ENCODE results near the gene RIC1. TPM values are rescaled to one million over a fixed set of nuclear protein-coding genes. Genes with fewer than 3 reads are reported as not detected.

Gene RIC1
- total RNA-seq, 1 donor from 2014 or later, result 40.7 TPM

DNA sequence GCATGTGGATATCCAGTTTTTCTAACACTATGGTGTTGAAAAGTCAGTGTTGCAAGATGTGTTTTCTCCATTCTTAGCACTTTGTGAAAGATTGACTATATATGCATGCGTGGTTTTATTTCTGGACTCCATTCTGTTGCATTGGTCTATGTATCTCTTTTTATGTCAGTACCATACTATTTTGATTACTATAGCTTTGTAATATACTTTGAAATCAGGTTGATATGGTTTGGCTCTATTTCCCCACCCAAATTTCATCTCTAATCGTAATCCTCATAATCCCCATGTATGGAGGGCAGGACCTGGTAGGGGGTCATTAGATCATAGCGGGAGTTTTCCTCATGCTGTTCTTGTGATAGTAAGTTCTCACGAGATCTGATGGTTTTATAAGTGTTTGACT, 6.5 kb downstream of the RIC1 start:
- DNase-seq (ENCODE audit: low spot score), result no peak

DNA sequence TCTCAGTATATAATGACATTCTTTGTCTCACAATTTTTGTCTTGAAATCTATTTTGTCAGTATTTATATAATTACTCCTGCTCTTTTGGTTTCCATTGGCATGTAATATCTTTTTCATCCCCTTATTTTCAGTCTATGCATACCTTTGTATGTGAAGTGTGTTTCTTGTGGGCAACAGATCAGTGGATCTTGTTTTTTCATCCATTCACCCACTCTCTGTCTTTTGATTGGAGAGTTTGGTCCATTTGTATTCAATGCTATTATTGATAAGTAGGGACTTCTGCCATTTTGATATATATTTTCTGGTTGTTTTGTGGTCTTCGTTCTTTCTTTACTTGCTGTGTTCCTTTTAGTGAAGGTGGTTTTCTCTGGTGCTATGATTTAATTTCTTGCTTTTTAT, 10.9 kb downstream of the RIC1 start:
- Mint-ChIP-seq H3K27me3 (ENCODE audit: low read depth) (no peaks in the 10 kb centered on the region), H3K9me3 (ENCODE audit: low read depth) (peaks cover 37% of the 10 kb centered on the region), H3K4me1 (ENCODE audit: low read depth) (peaks cover 34% of the 10 kb centered on the region), H3K4me3 (ENCODE audit: unreplicated experiment) (no peak overlapping the region), H3K27ac (ENCODE audit: unreplicated experiment) (peak overlapping the region; percentile 50), H3K36me3 (ENCODE audit: low read depth) (peaks cover 15% of the 10 kb centered on the region)
- no peak for DNase-seq (ENCODE audit: low spot score)
- TF ChIP-seq, protein P1, sequence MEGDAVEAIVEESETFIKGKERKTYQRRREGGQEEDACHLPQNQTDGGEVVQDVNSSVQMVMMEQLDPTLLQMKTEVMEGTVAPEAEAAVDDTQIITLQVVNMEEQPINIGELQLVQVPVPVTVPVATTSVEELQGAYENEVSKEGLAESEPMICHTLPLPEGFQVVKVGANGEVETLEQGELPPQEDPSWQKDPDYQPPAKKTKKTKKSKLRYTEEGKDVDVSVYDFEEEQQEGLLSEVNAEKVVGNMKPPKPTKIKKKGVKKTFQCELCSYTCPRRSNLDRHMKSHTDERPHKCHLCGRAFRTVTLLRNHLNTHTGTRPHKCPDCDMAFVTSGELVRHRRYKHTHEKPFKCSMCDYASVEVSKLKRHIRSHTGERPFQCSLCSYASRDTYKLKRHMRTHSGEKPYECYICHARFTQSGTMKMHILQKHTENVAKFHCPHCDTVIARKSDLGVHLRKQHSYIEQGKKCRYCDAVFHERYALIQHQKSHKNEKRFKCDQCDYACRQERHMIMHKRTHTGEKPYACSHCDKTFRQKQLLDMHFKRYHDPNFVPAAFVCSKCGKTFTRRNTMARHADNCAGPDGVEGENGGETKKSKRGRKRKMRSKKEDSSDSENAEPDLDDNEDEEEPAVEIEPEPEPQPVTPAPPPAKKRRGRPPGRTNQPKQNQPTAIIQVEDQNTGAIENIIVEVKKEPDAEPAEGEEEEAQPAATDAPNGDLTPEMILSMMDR (IDR thresholded peaks at IDR 0.05), result no peak

More for the DNA sequence above, 6.5 kb downstream of the RIC1 start:
- Mint-ChIP-seq H3K27ac (ENCODE audit: unreplicated experiment) (no peak overlapping the region), H3K9me3 (ENCODE audit: low read depth) (peaks cover 32% of the 10 kb centered on the region), H3K4me1 (ENCODE audit: low read depth) (peaks cover 55% of the 10 kb centered on the region), H3K36me3 (ENCODE audit: low read depth) (peaks cover 14% of the 10 kb centered on the region), H3K27me3 (ENCODE audit: low read depth) (no peaks in the 10 kb centered on the region), H3K4me3 (ENCODE audit: unreplicated experiment) (no peak overlapping the region)
- TF ChIP-seq, protein P1 (IDR thresholded peaks at IDR 0.05), result no peak

DNA sequence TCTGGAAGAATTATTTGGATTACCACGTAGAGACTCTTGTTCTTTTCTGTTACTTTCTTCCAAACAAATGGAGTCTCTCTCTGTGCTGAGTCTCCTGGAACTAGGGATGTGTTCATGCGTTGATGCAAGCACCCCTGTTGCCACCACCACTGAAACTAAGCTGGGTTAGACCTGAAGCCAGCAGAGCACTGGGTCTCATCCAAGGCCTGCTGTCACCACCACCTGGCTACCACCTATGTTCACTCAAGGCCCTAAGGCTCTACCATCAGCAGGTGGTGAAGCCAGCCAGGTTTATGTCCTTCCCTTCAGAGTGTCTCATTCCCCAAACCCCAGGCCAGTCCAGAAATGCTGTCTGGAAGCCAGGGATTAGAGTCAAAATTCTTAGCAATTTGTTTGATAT, 13.3 kb downstream of the RIC1 start:
- peaks cover 47% of the 10 kb centered on the region for H3K4me1 Mint-ChIP-seq (ENCODE audit: low read depth)
- TF ChIP-seq, protein P1 (IDR thresholded peaks at IDR 0.05), result no peak
- no peak for DNase-seq (ENCODE audit: low spot score)
- H3K9me3 Mint-ChIP-seq (ENCODE audit: low read depth), result peaks cover 28% of the 10 kb centered on the region
- H3K36me3 Mint-ChIP-seq (ENCODE audit: low read depth), result peaks cover 9% of the 10 kb centered on the region
- no peaks in the 10 kb centered on the region for H3K27me3 Mint-ChIP-seq (ENCODE audit: low read depth)
- no peak overlapping the region for H3K4me3 Mint-ChIP-seq (ENCODE audit: unreplicated experiment)
- no peak overlapping the region for H3K27ac Mint-ChIP-seq (ENCODE audit: unreplicated experiment)

DNA sequence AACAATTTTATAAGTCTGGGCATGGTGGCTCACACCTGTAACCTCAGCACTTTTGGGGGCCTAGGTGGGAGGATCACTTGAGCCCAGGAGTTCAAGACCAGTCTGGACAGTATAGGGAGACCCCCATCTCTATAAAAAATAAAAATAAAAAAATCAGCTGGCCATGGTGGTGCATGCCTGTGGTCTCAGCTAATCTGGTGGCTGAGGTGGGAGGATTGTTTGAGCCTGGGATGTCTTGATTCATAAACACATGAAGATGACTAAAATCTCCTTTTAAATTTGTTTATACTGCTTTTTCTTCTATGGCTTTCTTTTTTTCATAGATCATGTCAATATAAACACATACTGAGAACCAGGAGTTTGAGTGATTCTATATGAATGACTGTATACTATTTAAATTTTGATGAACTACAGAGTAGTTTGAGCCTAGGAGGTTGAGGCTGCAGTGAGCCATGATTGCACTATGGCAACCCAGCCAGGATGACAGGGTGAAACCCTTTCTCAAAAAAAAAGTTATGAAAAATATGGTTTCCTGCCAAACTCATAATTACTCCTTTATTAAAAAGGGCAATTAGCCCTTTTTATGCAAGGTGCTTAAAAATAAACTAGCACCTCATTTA, 14.2 kb downstream of the RIC1 start:
- Mint-ChIP-seq H3K36me3 (ENCODE audit: low read depth) (peaks cover 4% of the 10 kb centered on the region), H3K27me3 (ENCODE audit: low read depth) (no peaks in the 10 kb centered on the region), H3K4me1 (ENCODE audit: low read depth) (peaks cover 54% of the 10 kb centered on the region), H3K27ac (ENCODE audit: unreplicated experiment) (no peak overlapping the region), H3K9me3 (ENCODE audit: low read depth) (peaks cover 22% of the 10 kb centered on the region), H3K4me3 (ENCODE audit: unreplicated experiment) (no peak overlapping the region)
- TF ChIP-seq, protein P1 (IDR thresholded peaks at IDR 0.05), result no peak
- no peak for DNase-seq (ENCODE audit: low spot score)

DNA sequence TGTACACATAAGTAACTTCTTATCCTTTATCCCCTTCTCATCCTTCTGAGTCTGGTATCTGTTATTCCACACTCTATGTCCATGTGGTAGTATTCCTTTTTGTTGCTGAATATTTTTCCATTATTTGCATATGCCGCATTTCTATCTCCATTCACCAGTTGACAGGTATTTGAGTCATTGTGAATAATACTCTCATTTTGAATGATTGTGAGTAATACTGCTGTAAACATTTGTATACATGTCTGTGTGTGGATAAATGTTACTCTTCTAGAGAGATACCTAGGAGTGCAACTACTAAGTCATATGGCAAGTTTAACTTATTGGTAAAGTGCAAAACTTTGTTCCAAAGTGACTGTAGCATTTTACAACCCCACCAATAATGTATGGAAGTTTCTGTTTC, 15.6 kb downstream of the RIC1 start:
- Mint-ChIP-seq H3K27ac (ENCODE audit: unreplicated experiment) (no peak overlapping the region), H3K36me3 (ENCODE audit: low read depth) (peaks cover 6% of the 10 kb centered on the region), H3K4me3 (ENCODE audit: unreplicated experiment) (no peak overlapping the region), H3K9me3 (ENCODE audit: low read depth) (peaks cover 25% of the 10 kb centered on the region), H3K4me1 (ENCODE audit: low read depth) (peaks cover 58% of the 10 kb centered on the region), H3K27me3 (ENCODE audit: low read depth) (no peaks in the 10 kb centered on the region)
- TF ChIP-seq, protein P1 (IDR thresholded peaks at IDR 0.05), result no peak
- DNase-seq (ENCODE audit: low spot score), result no peak

Measured in chondrocyte (in vitro differentiated cells).